GM21526 (cell line): ENCODE results near the gene ATP2A2.

Experiments
- ATAC-seq: cut with Tn5 transposase; IDR thresholded peaks from one replicate; pipeline ENCODE4 v1.9.1; 2021; ENCODE audit warnings: moderate library complexity; ENCODE audit not compliant: unreplicated experiment, low FRiP score

The ATP2A2 gene

GRCh38 chr12:110256780-110257431 is 24.1 kb upstream of the ATP2A2 start:
- no peak for ATAC-seq

- ATAC-seq = no peak
Measured at GRCh38 chr12:110258466-110258865, 22.6 kb upstream of the ATP2A2 start.

- no peak for ATAC-seq
Measured at GRCh38 chr12:110262442-110263388, 18.3 kb upstream of the ATP2A2 start.

GRCh38 chr12:110266381-110266960 is 14.6 kb upstream of the ATP2A2 start:
- ATAC-seq = no peak

- no peak for ATAC-seq
Measured at GRCh38 chr12:110266980-110267620, 13.9 kb upstream of the ATP2A2 start.

GRCh38 chr12:110269622-110270124 is 11.4 kb upstream of the ATP2A2 start:
- ATAC-seq = no peak

GRCh38 chr12:110270125-110270962 is 10.7 kb upstream of the ATP2A2 start:
- no peak for ATAC-seq

- no peak for ATAC-seq
Measured at GRCh38 chr12:110271015-110271414, 10.0 kb upstream of the ATP2A2 start.

- ATAC-seq = no peak
Measured at GRCh38 chr12:110277530-110278254, 3.4 kb upstream of the ATP2A2 start.

GRCh38 chr12:110278255-110278536 is 2.9 kb upstream of the ATP2A2 start:
- ATAC-seq = no peak

GRCh38 chr12:110279566-110280375 is 1.3 kb upstream of the ATP2A2 start:
- ATAC-seq = no peak

GRCh38 chr12:110280392-110280778 is 662 bp upstream of the ATP2A2 start:
- ATAC-seq = peak; percentile 0

- peak; percentile 38 for ATAC-seq
Measured at GRCh38 chr12:110281549-110282299, 677 bp downstream of the ATP2A2 start.

- peak; percentile 10 for ATAC-seq
Measured at GRCh38 chr12:110282300-110282860, 1.3 kb downstream of the ATP2A2 start.

- no peak for ATAC-seq
Measured at GRCh38 chr12:110282956-110283817, 2.1 kb downstream of the ATP2A2 start.

GRCh38 chr12:110284597-110284996 is 3.5 kb downstream of the ATP2A2 start:
- no peak for ATAC-seq

- no peak for ATAC-seq
Measured at GRCh38 chr12:110286623-110287022, 5.6 kb downstream of the ATP2A2 start.
